Mucosa of rectum (tissue), 2 donors: Measurements from ENCODE around the gene TMSB15C.
"Not testable (repeated sequence)": the region's sequence is repeated elsewhere in the genome, so short reads cannot be mapped to it uniquely, and the experiment has no call there.

Experiments
- H3K27ac ChIP-seq, 2 donors: one replicate each; pipeline ENCODE4 v1.7.0; 2013; ENCODE audit warnings: inconsistent platforms in 2 of 2, low read depth in 2 of 2, low read length in 2 of 2
- H3K27me3 ChIP-seq, 2 donors: one replicate each; pipeline ENCODE4 v1.7.0; 2013; ENCODE audit warnings: low read length in 2 of 2; ENCODE audit not compliant: control insufficient read depth in 2 of 2, insufficient read depth in 2 of 2
- H3K36me3 ChIP-seq, 2 donors: one replicate each; pipeline ENCODE4 v1.7.0; 2013; ENCODE audit warnings: low read length in 2 of 2; ENCODE audit not compliant: control insufficient read depth in 2 of 2, insufficient read depth in 2 of 2
- H3K4me1 ChIP-seq, 2 donors: one replicate each; pipeline ENCODE4 v1.7.0; 2013; ENCODE audit warnings: low read length in 2 of 2, mild to moderate bottlenecking in 1 of 2; ENCODE audit not compliant: control insufficient read depth in 2 of 2, insufficient read depth in 2 of 2
- H3K4me3 ChIP-seq, 2 donors: one replicate each; pipeline ENCODE4 v1.7.0; 2013; ENCODE audit warnings: low read length in 2 of 2
- H3K9ac ChIP-seq, 2 donors: one replicate each; pipeline ENCODE4 v1.7.0; 2013; ENCODE audit warnings: low read length in 2 of 2, low read depth in 1 of 2, mild to moderate bottlenecking in 1 of 2
- H3K9me3 ChIP-seq, 2 donors: one replicate each; pipeline ENCODE4 v1.7.0; 2013; ENCODE audit warnings: low read length in 2 of 2; ENCODE audit not compliant: control insufficient read depth in 2 of 2
- donor health status: healthy.
- donor health status: Normal muscosa, but diverticular disease.

TMSB15C gene

GRCh38 chrX:104104676-104105075, 28.6 kb upstream of the TMSB15C start:
- Histone ChIP-seq H3K4me1 (no peaks in the 10 kb centered on the region), H3K9me3 (no peaks in the 10 kb centered on the region), H3K36me3 (no peaks in the 10 kb centered on the region), H3K27me3 (peaks cover under 1 to 4% of the 10 kb centered on the region in 2 donors), H3K9ac (no peak overlapping the region), H3K4me3 (no peak overlapping the region), H3K27ac (no peak overlapping the region)

GRCh38 chrX:104098919-104099318, 22.9 kb upstream of the TMSB15C start:
- Histone ChIP-seq H3K4me1 (no peaks in the 10 kb centered on the region), H3K9ac (no peak overlapping the region), H3K9me3 (no peaks in the 10 kb centered on the region), H3K27ac (no peak overlapping the region), H3K4me3 (no peak overlapping the region), H3K27me3 (peaks cover 2 to 4% of the 10 kb centered on the region in 2 donors), H3K36me3 (no peaks in the 10 kb centered on the region)

- no peaks in the 10 kb centered on the region for H3K4me1 ChIP-seq
- no peaks in the 10 kb centered on the region for H3K36me3 ChIP-seq
- peaks cover 2 to 4% of the 10 kb centered on the region in 2 donors for H3K27me3 ChIP-seq
- no peaks in the 10 kb centered on the region for H3K9me3 ChIP-seq
- H3K27ac ChIP-seq, result no peak overlapping the region
- no peak overlapping the region for H3K9ac ChIP-seq
- H3K4me3 ChIP-seq, result no peak overlapping the region
Observed at GRCh38 chrX:104098151-104098808, 22.2 kb upstream of the TMSB15C start.

GRCh38 chrX:104085919-104086318, 9.9 kb upstream of the TMSB15C start:
- H3K9me3 ChIP-seq, result no peaks in the 10 kb centered on the region
- H3K9ac ChIP-seq, result no peak overlapping the region
- no peaks in the 10 kb centered on the region for H3K36me3 ChIP-seq
- H3K27ac ChIP-seq, result no peak overlapping the region
- no peaks in the 10 kb centered on the region for H3K4me1 ChIP-seq
- H3K4me3 ChIP-seq, result no peak overlapping the region
- H3K27me3 ChIP-seq, result peaks cover 0 to 3% of the 10 kb centered on the region in 2 donors

- Histone ChIP-seq H3K27ac (no peak overlapping the region), H3K27me3 (peaks cover 0 to 3% of the 10 kb centered on the region in 2 donors), H3K9me3 (no peaks in the 10 kb centered on the region), H3K4me3 (no peak overlapping the region), H3K36me3 (no peaks in the 10 kb centered on the region), H3K9ac (no peak overlapping the region), H3K4me1 (no peaks in the 10 kb centered on the region)
Observed at GRCh38 chrX:104085477-104085876, 9.4 kb upstream of the TMSB15C start.

GRCh38 chrX:104084534-104085277, 8.7 kb upstream of the TMSB15C start:
- H3K9ac ChIP-seq, result no peak overlapping the region
- H3K9me3 ChIP-seq, result no peaks in the 10 kb centered on the region
- H3K4me1 ChIP-seq, result no peaks in the 10 kb centered on the region
- H3K4me3 ChIP-seq, result no peak overlapping the region
- H3K27me3 ChIP-seq, result no peaks in the 10 kb centered on the region
- H3K27ac ChIP-seq, result no peak overlapping the region
- H3K36me3 ChIP-seq, result no peaks in the 10 kb centered on the region

- Histone ChIP-seq H3K27me3 (no peaks in the 10 kb centered on the region), H3K9ac (no peak overlapping the region), H3K36me3 (no peaks in the 10 kb centered on the region), H3K4me1 (no peaks in the 10 kb centered on the region), H3K4me3 (no peak overlapping the region), H3K27ac (no peak overlapping the region), H3K9me3 (no peaks in the 10 kb centered on the region)
Observed at GRCh38 chrX:104084063-104084462, 8.0 kb upstream of the TMSB15C start.

- not testable (repeated sequence) for H3K27me3 ChIP-seq, H3K9ac ChIP-seq, H3K27ac ChIP-seq
Observed at GRCh38 chrX:104077854-104078253, 1.8 kb upstream of the TMSB15C start.

GRCh38 chrX:104062636-104063035, 13.4 kb downstream of the TMSB15C start:
- not testable (repeated sequence) for H3K27me3 ChIP-seq, H3K9me3 ChIP-seq, H3K9ac ChIP-seq, H3K4me1 ChIP-seq, H3K27ac ChIP-seq, H3K36me3 ChIP-seq, H3K4me3 ChIP-seq

More at GRCh38 chrX:104077854-104078253, 1.8 kb upstream of the TMSB15C start:
- not testable (repeated sequence) for H3K36me3 ChIP-seq, H3K4me3 ChIP-seq, H3K4me1 ChIP-seq, H3K9me3 ChIP-seq

- H3K9me3 ChIP-seq, H3K27ac ChIP-seq, H3K36me3 ChIP-seq, H3K4me3 ChIP-seq, H3K4me1 ChIP-seq, H3K9ac ChIP-seq, H3K27me3 ChIP-seq: not testable (repeated sequence)
Observed at GRCh38 chrX:104054956-104055355, 21.1 kb downstream of the TMSB15C start.
